ENCODE measurements around the gene ZNF595. TPM values are rescaled to one million over a fixed set of nuclear protein-coding genes. Genes with fewer than 3 reads are reported as not detected.
"Not testable (repeated sequence)": the region's sequence is repeated elsewhere in the genome, so short reads cannot be mapped to it uniquely, and the experiment has no call there.

Gene ZNF595
- total RNA-seq: 5.1 and 6.3 TPM in 2 replicates
- 0.86 TPM for polyA plus RNA-seq (2012)

DNA sequence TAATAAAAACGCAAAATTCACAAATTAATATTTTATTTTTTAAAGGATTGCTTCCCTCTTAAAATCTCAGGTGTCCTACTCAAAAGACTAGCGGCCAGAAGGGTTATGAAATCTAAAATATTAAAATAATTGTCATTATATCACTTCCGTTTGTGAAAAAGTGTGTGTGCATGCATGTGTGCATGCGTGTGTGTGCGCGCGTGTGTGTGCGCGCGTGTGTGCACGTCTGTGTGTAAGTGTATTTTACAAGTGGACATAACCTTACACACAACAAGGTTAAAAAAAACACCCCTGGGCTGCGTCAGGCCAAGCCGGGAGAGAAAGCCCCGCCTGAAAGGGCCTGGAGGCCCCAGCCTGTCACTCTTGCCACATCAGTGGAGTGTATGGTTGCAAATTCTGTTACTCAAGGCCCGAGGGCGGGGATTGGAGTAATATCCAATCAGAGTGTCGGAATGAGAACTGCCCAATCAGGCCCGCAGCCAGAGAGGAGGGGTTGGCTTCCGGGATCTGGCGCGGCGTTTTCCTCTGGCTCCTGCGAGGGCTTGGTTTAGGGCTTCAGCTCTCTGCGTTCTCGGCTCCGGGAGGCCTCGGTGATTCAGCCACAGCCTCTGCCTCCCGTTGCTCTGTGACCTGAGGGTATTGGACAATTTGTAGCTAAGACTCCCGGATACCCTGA, at the start of gene ZNF595:
ZNF595 (plus strand) TSS at position 518 of the 676 bp plus-strand sequence. CDS start 168 bp downstream, outside the sequence.
- not testable (repeated sequence) for DNase-seq (ENCODE audit: low read depth)

DNA sequence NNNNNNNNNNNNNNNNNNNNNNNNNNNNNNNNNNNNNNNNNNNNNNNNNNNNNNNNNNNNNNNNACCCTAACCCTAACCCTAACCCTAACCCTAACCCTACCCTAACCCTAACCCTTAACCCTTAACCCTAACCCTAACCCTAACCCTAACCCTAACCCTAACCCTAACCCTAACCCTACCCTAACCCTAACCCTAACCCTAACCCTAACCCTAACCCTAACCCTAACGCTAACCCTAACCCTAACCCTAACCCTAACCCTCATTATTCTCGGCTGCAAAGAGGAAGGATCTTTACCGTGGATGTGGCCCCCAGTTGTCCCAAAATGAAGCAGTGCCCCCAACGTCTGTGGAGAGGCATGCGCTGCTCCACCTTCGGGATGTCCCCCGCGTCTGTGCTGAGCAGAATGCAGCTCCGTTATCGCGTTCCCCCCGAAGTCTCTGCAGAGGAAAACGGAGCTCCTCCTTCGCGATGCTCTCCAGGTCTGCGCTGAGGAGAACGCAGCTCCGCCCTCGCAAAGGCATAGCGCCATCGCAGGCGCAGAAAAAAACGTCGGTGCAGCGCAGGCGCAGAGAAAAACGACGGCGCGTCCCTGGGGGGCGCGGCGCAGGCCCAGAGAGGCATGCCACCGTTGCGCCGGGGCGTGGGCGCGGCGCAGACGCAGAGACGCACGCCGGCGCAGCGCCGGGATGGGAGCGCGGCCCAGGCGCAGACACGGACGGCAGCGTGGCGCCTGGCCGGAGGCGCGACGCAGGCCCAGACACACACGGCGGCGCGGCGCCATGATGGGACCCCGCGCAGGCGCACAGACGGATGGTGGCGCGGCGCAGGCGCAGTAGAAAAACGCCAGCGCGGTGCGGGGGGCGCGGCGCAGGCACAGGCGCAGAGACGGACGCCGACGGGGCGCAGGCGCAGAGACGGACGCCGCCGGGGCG, 42.9 kb upstream of the ZNF595 start:
- not testable (repeated sequence) for DNase-seq (ENCODE audit: low read depth)

DNA sequence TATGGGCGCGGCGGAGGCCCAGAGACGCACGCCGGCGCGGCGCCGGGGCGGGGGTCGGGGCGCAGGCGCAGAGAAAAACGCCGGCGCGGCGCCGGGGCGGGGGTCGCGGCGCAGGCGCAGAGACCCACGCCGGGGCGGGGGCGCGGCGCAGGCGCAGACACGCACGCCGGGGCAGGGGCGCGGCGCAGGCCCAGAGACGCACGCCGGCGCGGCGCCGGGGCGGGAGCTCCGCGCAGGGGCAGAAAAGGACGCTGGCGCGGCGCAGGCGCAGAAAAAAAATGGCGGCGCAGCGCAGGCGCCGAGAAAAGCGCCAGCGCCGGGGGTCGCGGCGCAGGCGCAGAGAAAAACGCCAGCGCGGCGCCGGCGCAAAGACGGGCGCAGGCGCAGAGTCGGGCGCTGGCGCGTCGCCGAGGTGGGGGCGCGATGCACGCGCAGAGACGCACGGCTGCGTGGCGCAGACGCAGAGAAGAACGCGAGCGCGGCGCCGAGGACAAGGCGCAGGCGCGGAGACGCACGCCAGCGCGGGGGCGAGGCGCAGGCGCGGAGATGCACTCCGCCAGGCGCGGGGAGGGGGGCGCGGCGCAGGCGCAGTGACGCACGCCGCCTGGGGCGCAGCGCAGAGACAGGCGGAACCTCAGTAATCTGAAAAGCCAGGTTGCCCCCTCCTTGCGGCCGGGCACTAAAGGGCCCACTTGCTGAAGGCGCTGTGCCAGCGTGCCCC, 41.9 kb upstream of the ZNF595 start:
- DNase-seq (ENCODE audit: low read depth): not testable (repeated sequence)

DNA sequence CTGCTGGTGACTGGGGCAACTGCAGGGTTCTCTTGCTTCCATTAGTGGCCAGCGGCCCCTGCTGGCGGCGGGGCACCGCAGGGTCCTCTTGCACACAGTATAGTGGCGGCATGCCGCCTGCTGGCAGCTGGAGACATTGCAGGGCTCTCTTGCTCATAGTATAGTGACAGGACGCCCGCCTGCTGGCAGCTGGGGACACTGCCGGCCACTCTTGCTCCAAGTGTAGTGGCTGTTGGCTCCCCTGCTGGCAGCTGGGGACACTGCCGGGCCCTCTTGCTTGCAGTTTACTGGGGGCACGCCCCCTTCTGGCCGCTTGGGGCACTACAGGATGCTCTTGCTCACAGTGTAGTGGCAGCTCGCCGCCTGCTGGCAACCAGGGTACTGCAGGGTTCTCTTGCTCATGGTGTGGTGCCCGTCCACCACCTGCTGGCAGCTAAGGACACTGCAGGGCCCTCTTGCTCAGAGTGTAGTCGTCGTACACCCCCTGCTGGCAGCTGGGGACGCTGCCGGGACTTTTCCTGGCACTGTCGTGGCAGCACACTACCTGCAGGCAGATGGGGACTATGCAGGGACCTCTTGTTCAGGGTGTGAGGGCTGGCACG, 41.2 kb upstream of the ZNF595 start:
- DNase-seq (ENCODE audit: low read depth): not testable (repeated sequence)

DNA sequence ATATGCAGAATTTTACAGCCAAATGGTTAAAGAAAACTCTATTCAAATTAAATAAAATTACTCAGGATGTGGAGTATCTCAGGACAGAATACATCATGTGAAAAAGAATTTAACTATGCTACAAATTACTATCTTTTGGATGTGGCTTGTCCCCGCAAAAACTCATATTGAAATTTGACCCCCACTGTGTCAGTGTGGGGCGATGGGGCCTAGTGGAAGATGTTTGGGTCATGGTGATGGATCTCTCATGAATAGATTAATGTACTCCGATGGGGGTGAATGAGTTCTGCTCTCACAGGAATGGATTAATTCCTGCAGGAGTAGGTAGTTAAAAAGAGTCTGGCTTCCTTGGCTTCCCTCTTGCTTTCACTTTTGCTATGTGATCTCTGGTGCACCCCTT, 35.0 kb upstream of the ZNF595 start:
- not testable (repeated sequence) for DNase-seq (ENCODE audit: low read depth)

DNA sequence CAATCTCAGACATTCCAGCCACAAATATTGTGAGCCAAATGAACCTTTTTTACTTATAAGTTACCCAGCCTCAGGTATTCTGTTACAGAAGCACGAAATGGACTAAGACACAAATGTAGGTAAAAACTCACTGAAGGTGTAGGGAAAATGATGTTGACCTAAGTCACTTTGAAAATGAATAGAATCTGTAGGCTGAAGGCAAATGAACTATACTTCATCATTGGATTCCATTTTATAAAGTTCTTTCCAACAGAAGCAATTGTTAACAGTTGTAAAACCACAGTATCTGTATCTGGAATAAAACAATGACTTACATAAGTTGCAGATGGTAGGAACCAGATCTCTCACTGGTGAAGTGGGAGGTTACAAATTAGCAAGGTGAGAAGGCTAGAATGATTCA, 34.5 kb upstream of the ZNF595 start:
- not testable (repeated sequence) for DNase-seq (ENCODE audit: low read depth)

DNA sequence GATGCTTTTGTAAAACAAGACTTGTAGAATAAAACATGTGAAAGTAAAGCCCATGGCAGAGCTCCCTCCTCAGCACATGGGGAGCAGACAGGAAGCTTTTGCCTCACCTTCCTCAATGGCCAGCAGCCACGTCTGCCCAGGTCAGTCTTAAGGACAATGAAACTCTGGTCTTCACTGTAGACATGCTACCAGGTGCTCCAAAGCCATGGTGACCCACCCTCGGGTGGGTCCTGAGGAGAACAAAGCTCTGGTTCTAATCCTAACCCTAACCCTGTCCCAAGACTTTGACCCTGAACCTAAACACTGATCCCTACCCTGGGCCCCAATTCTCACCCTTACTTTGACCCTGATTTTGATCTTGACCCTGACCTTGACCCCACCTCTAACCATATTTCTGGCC, 30.2 kb upstream of the ZNF595 start:
- DNase-seq (ENCODE audit: low read depth): not testable (repeated sequence)

DNA sequence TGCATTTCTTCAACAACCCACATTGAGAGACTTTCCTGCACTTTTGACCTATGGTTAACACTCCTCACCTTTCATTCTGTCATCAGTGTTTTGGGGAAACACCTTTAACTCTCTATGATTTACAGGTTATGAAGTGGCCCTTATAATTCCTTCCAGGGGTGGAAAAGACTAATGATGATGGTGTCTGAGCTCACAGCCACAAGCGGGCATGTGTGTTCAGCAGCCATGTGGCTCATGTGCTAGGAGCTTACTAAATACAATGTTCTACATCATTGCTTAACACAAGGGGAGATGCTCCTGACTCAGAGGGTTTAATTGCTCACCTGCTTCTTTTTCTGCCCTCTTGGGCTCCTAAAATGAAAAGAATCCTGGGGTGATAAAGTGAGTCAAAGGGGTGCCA, 28.8 kb upstream of the ZNF595 start:
- DNase-seq (ENCODE audit: low read depth): not testable (repeated sequence)

DNA sequence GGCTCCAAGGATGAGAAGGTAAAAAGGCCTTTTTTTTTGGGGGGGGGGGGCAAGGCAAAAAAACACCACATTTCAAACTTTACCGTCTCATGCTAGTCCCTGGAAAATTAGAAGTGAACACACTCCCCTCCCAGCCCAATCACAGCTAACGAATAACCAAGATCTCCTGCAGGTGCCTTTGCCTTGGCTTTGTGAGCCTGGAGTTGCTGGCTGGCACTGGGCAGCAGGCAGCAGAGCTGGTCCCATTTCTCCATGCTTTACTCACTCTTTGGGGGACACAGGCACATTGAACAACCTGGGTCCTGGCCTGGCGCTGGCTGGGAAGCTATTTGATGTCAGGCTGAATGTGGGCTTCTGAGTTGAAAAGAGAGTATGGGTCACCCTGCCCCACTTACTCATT, 25.6 kb upstream of the ZNF595 start:
- not testable (repeated sequence) for DNase-seq (ENCODE audit: low read depth)

DNA sequence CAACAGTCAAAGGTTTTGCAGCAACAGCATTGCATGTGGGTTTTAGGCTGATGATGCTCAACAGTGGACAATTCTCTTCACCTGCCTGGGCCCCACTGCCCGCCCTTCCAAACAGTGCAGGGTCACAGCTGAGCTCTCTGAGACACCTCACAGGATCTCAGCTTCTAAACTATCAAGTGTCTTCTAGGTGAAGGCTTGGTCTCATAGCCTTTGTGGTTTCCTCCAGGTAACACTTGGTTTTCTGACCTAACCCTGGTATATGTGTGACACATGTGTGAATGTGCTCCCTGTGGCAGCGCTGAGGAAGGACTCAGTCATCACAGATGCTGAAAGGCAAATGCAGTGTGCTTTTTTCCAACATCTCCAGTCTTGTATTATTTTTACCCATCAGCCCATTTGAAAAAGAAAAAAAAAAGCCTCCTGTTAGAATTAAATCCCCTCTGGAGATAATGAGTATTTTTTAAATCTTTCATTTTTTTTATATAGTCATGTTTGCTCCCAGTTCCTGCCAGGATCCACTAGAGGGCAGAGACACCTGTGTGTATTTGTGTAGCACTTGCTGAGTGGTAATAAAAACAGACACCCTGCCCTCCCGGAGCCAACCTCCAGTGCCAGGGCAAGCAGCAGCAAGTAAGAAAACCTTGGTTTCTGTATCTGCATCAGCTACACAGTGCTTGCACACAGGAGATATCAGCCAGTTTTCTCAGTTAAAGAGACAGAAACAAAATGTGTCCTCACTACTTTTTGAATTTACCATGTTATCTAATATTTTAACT, 24.2 kb upstream of the ZNF595 start:
- DNase-seq (ENCODE audit: low read depth): not testable (repeated sequence)

DNA sequence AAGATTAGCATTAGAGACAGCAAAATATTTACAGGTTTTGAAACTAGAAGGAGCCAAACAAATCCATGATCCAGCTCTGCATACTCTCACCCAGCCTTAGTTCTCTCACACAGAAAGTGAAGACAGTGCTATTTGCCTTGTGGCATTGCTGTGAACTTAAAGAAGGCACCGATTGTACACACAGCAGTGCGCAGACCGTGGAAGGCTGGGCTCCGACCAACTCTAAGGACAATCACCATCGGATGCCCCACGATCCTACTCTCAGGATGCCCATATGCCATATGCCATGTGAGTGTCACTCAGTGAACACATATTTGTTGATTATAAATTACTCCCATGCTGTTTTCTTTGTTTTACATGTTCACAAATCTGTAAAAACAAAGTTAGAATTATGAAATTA, 19.8 kb upstream of the ZNF595 start:
- DNase-seq (ENCODE audit: low read depth): not testable (repeated sequence)

DNA sequence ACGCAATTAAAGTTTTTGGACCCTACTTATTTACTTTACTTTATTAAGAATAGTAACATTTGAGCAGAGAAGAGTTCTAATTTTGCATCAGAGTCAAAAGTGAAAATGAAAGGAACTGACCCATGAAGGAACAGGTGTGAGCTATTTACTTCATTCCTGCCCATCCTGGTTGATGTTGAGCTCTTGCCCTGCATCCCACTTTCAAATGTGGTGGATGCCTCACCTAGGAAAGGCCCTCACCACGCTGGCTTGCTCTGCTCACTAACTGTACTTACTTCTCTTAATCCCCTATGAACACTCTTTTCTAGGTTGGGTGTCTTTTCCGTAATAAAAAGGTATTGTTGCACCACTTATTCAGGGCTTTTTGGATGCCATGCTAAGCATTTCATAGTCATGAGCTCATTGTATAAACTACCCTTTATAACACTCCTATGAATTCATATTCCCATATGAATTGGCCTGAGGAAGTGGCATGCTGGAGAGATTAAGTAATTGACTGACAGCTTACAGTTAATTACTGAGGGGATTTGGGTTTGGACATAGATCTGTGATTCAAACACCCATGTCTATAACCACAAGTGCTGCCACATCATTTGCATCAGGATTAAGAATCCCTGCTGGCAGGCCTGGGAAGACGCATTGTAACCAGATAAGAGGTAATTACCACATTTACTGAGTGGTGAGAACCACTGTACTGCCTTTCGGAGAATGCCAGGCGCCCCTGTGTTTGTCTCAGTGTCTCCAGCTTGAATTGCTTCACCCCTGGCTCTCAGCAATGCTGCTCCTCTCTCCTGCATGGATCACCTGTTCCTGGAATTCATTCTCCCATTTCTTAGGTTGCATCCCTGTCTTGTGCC, 16.3 kb upstream of the ZNF595 start:
- DNase-seq (ENCODE audit: low read depth): not testable (repeated sequence)

DNA sequence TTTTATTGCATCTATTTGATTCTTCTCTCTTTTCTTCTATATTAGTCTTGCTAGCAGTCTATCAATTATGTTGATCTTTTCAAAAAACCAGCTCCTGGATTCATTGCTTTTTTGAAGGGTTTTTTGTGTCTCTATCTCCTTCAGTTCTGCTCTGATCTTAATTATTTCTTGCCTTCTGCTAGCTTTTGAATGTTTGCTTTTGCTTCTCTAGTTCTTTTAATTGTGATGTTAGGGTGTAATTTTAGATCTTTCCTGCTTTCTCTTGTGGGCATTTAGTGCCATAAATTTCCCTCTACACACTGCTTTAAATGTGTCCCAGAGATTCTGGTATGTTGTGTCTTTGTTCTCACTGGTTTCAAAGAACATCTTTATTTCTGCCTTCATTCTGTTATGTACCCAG, 14.9 kb upstream of the ZNF595 start:
- DNase-seq (ENCODE audit: low read depth): not testable (repeated sequence)

DNA sequence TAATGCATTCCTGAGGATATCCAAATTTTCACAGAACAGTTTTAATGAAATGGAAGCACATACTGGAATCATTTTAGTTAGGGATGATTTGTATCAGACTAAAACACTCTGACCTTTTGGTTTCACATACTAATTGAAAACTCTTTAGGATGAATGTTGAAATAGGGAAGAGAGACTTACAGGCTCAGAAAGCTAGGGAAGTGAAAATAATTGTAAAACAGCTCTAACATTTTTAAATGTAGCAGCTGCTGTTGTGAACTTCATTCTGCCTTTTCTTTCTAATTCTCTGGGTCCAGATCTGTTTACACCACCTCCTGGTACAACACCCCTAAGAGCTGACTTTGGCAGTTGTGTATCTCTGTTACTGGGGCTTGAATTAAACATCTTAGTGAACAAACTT, 9.7 kb upstream of the ZNF595 start:
- DNase-seq (ENCODE audit: low read depth): not testable (repeated sequence)

DNA sequence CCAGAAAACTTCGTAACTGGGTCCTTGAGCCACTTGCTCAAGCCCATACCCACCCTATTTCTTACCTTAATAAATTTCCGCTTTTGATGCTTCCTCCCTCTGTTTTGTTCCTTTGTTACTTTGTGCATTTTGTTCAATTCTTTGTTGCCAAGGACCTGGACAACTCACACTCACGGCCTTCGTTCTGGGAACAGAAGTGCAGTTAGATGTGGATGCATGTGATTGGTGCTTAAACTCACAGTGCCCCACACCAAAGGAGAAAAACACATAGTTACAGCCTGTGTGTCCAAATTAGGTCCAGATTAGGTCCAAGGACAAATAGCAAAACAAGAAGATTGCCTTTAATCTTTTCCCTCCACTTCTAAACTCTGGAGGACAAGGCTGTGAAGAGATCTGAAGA, 1.9 kb upstream of the ZNF595 start:
- DNase-seq (ENCODE audit: low read depth): not testable (repeated sequence)

DNA sequence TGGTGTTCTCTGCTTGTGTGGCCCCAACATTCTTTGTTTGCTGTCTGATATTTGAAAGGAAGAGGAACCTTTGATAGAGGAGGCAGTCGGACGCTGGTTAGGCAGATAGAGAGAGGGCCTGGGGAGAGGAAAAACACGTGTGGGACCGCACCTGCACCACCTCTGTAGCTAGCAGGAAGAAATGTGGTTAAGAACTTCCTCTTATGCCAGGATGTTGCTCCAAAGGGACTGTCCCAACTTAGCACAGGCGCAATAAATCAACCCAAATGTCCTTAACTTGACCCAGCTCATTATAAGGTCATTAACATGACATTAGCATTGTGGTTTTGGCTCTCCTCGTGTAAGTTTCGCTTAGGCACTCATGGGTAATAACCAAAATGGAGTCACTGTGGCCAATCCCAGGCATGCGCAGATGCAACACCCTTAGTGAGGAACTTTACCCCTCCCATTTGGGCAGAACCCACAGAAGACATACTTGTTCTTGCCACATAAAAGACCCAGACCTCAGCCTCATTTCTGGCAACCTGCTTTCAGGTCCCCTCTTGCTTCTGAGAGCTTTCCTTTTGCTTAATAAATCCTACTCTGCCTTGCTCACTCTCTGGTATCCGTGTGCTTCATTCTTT, 1.4 kb upstream of the ZNF595 start:
- not testable (repeated sequence) for DNase-seq (ENCODE audit: low read depth)

DNA sequence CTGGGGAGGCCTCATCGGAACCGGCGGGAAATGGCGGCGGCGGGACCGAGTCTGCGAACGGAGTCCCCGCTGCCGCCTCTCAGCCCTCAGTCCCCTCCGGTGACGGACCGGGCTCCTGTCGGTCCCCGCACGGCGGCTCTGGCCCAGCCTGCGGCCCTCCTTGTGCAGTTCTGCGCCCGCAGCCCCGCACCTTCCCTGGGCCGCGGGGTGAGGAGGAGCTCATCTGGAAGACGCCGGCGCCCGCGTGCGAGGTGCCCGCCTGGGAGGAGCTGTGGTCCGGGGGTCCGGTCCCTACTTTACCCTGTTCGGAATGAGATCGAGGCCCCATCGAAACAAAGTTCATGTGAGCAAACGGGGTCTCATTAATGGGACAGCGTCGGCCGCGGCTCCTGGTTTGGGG, 400 bp downstream of the ZNF595 start:
- not testable (repeated sequence) for DNase-seq (ENCODE audit: low read depth)

DNA sequence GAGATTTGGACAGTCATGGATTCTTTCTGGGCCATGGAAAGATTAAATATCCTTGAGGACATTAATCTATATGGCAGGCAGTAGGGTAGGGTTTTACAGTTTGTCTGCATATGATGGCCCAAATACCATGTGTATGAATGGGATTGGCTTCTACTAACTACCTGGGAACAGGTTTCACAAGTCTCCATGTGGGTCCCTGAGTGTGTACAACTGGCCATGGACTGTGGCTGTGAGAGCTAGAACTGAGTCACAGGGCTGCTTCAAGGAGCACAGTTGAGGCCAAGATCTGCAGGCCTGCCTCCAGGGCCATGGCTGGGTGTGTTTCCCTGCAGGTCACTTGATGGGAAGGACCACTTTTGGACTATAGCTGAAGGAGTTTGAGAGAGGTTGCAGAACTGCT, 11.6 kb downstream of the ZNF595 start:
- not testable (repeated sequence) for DNase-seq (ENCODE audit: low read depth)

DNA sequence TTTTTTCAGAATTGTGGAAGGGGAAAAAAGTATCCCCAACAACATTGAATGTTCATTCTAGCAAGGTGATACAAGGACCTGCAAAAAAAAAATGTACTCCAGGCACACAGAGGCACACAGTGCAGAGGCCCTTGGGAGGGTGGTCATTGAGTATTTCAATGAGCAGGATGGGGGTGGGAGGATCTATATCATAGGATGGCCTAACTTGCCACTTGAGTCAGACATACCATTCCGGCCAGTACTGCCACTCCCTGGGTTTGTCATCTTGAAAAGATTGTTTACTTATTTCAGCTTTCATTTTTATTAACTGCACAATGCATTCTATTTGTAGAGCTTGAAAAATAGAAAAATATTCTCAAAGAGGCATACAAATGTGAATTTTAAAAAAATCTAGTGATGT, 18.7 kb downstream of the ZNF595 start:
- no peak for DNase-seq (ENCODE audit: low read depth)

Data from myocyte (in vitro differentiated cells).